ENCODE data around the gene PBX3.

PBX3 gene

GRCh38 chr9:126016579-126017290, 269.6 kb downstream of the PBX3 start:
- H3K27ac ChIP-seq, result no peak overlapping the region
- TF ChIP-seq, protein P1, sequence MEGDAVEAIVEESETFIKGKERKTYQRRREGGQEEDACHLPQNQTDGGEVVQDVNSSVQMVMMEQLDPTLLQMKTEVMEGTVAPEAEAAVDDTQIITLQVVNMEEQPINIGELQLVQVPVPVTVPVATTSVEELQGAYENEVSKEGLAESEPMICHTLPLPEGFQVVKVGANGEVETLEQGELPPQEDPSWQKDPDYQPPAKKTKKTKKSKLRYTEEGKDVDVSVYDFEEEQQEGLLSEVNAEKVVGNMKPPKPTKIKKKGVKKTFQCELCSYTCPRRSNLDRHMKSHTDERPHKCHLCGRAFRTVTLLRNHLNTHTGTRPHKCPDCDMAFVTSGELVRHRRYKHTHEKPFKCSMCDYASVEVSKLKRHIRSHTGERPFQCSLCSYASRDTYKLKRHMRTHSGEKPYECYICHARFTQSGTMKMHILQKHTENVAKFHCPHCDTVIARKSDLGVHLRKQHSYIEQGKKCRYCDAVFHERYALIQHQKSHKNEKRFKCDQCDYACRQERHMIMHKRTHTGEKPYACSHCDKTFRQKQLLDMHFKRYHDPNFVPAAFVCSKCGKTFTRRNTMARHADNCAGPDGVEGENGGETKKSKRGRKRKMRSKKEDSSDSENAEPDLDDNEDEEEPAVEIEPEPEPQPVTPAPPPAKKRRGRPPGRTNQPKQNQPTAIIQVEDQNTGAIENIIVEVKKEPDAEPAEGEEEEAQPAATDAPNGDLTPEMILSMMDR (conservative IDR thresholded peaks at IDR 0.05), result no peak
- no peak for TF ChIP-seq ZFX (IDR thresholded peaks at IDR 0.05)

All from C4-2B (cell line).